Epithelial cell of esophagus (primary cell): ENCODE data around the gene LCN6.

ENCODE experiments used
- DNase-seq: peaks from one replicate; pipeline ENCODE4 v3.0.0; 2010; ENCODE audit warnings: low read depth
- H3K4me3 ChIP-seq: 2 replicates; pipeline ENCODE4 v1.5.1; 2011; ENCODE audit warnings: mild to moderate bottlenecking, low read length, control low read depth
- CTCF ChIP-seq: IDR thresholded peaks from 2 replicates; pipeline ENCODE4 v1.5.1; 2011; ENCODE audit warnings: low read depth, mild to moderate bottlenecking, low read length, control low read depth, inconsistent platforms; ENCODE audit not compliant: insufficient read depth; ENCODE audit errors: missing control alignments

The LCN6 gene

GRCh38 chr9:136718345-136719194 is 29.8 kb downstream of the LCN6 start:
- no peak overlapping the region for H3K4me3 ChIP-seq
- TF ChIP-seq CTCF, result no peak
- no peak for DNase-seq

GRCh38 chr9:136717399-136717798 is 30.9 kb downstream of the LCN6 start:
- DNase-seq, result no peak
- H3K4me3 ChIP-seq, result no peak overlapping the region
- no peak for TF ChIP-seq CTCF

GRCh38 chr9:136714893-136715274 is 33.4 kb downstream of the LCN6 start:
- no peak for DNase-seq
- TF ChIP-seq CTCF, result no peak
- H3K4me3 ChIP-seq, result no peak overlapping the region

GRCh38 chr9:136714096-136714892 is 34.0 kb downstream of the LCN6 start:
- no peak for TF ChIP-seq CTCF
- no peak overlapping the region for H3K4me3 ChIP-seq
- no peak for DNase-seq

GRCh38 chr9:136713550-136713949 is 34.8 kb downstream of the LCN6 start:
- no peak for TF ChIP-seq CTCF
- no peak overlapping the region for H3K4me3 ChIP-seq
- no peak for DNase-seq

- DNase-seq, result no peak
- peak overlapping the region; percentile 15 for H3K4me3 ChIP-seq
- TF ChIP-seq CTCF, result no peak
These were observed 35.4 kb downstream of the LCN6 start for GRCh38 chr9:136712690-136713544.
